ENCODE results near the gene OLFML2B. TPM values are rescaled to one million over a fixed set of nuclear protein-coding genes. Genes with fewer than 3 reads are reported as not detected.

The OLFML2B gene
- total RNA-seq, 1 experiment from 2014 or later: 1.4 TPM

- no peak overlapping the region for H4K5ac ChIP-seq (ENCODE audit: insufficient read length, low read depth, low read length)
- TF ChIP-seq CTCF (conservative IDR thresholded peaks at IDR 0.05): no peak
- no peak overlapping the region for H4K91ac ChIP-seq (ENCODE audit: insufficient read length, low read depth, low read length)
- H3K27me3 ChIP-seq (ENCODE audit: insufficient read depth, low read length): no peaks in the 10 kb centered on the region
- peaks cover 0 to 5% (median 0%) of the 10 kb centered on the region in 3 experiments; a peak in 3 of 7 replicates for H3K36me3 Mint-ChIP-seq (ENCODE audit: insufficient read depth in 1 of 3, low read depth in 3 of 3)
- no peak overlapping the region for H3K27ac ChIP-seq (ENCODE audit: insufficient read length, low read depth, low read length)
- H3K4me2 ChIP-seq (ENCODE audit: insufficient read depth, insufficient read length, low read length): no peak overlapping the region
- H2AK5ac ChIP-seq (ENCODE audit: insufficient read length, low read length): no peak overlapping the region
- H3T11ph ChIP-seq (ENCODE audit: low read length): no peak overlapping the region
- no peaks in the 10 kb centered on the region for H3K4me1 ChIP-seq (ENCODE audit: insufficient read depth, low read length)
- DNase-seq: no peak
- H3K79me2 ChIP-seq (ENCODE audit: insufficient read depth, low read length): no peaks in the 10 kb centered on the region
- no peaks in the 10 kb centered on the region for H4K20me1 ChIP-seq (ENCODE audit: control insufficient read depth, insufficient read depth, insufficient read length)
- H3K27me3 Mint-ChIP-seq (ENCODE audit: low read depth): peaks cover 4% of the 10 kb centered on the region
- H3K14ac ChIP-seq (ENCODE audit: insufficient read depth, low read length): no peak overlapping the region; the same call in 1 of the 2 replicates
- H3K4me3 Mint-ChIP-seq: no peak overlapping the region
- H3K9ac ChIP-seq (ENCODE audit: extremely low read depth, insufficient read length, low read length): no peak overlapping the region
- no peak overlapping the region for H2BK20ac ChIP-seq (ENCODE audit: low read depth, low read length, poor library complexity, severe bottlenecking)
- no peak overlapping the region for H3K56ac ChIP-seq (ENCODE audit: insufficient read length, low read depth, low read length)
- H2BK120ac ChIP-seq (ENCODE audit: low read depth, low read length, poor library complexity, severe bottlenecking): no peak overlapping the region
- no peak overlapping the region for H4K8ac ChIP-seq (replicated peaks; ENCODE audit: insufficient read length, low read depth, low read length)
- no peak overlapping the region for H3K4ac ChIP-seq (ENCODE audit: low read depth, low read length)
- H2BK15ac ChIP-seq (ENCODE audit: low read depth, low read length): no peak overlapping the region
- no peaks in the 10 kb centered on the region for H3K23me2 ChIP-seq (ENCODE audit: insufficient read length, low read depth, low read length, poor library complexity, severe bottlenecking)
- no peak overlapping the region for H2BK5ac ChIP-seq (ENCODE audit: insufficient read length, low read length)
- H3K27ac Mint-ChIP-seq: no peak overlapping the region
- H3K9me3 ChIP-seq (ENCODE audit: control insufficient read depth, low read depth, low read length): no peaks in the 10 kb centered on the region
- H2BK12ac ChIP-seq (ENCODE audit: insufficient read length, low read depth, low read length): no peak overlapping the region
- no peak overlapping the region for H3K23ac ChIP-seq (ENCODE audit: insufficient read length, low read depth, low read length)
- H3K18ac ChIP-seq (ENCODE audit: insufficient read length, low read depth, low read length): no peak overlapping the region
- no peaks in the 10 kb centered on the region for H3K4me1 Mint-ChIP-seq
- peaks cover 0 to 7% of the 10 kb centered on the region in 2 experiments; a peak in 1 of 5 replicates for H3K9me3 Mint-ChIP-seq
- H3K79me1 ChIP-seq (ENCODE audit: insufficient read depth, low read depth, low read length, poor library complexity, severe bottlenecking): no peaks in the 10 kb centered on the region
- no CpG with 5 or more reads among the region's 8 CpGs for WGBS (ENCODE audit: extremely low coverage, insufficient read length, low lambda C conversion rate)
- no peak overlapping the region for H2AFZ ChIP-seq (ENCODE audit: low read length)
Measured at GRCh38 chr1:161981126-161981525, 42.5 kb downstream of the OLFML2B start.

Measured in H9 (cell line).